GM10248 (cell line): ENCODE measurements around the gene KRT79.
A peak's percentile ranks its signal among the peaks of the same experiment; 100 is the strongest.
"Not testable (repeated sequence)": the region's sequence is repeated elsewhere in the genome, so short reads cannot be mapped to it uniquely, and the experiment has no call there.

ENCODE experiments used
- CTCF ChIA-PET: fragments of 300-600 bp; sonication (Branson Sonifier 250); formaldehyde crosslinking; extraction: SDS; loops from one replicate; lab custom pipeline; 2021; ENCODE audit warnings: antibody characterized with exemption; lab: Yijun Ruan, JAX
- POLR2A ChIA-PET: fragments of 350-650 bp; sonication (Branson Sonifier 250); formaldehyde crosslinking; extraction: SDS; loops from one replicate; lab custom pipeline; 2020; ENCODE audit warnings: antibody characterized with exemption; lab: Yijun Ruan, JAX
- DNase-seq: peaks from one replicate; pipeline ENCODE4 v3.0.0; 2012; ENCODE audit errors: extremely low spot score
- CTCF ChIP-seq: IDR thresholded peaks from 2 replicates; pipeline ENCODE4 v1.5.1; 2012; ENCODE audit warnings: mild to moderate bottlenecking, low read depth; ENCODE audit errors: extremely low read depth, missing control alignments, control extremely low read depth

Gene KRT79

GRCh38 chr12:52833922-52834726, at the start of gene KRT79:
Gene KRT79 (minus strand): TSS chr12:52834311. CDS start chr12:52834260, 51 bp downstream.
- ChIA-PET POLR2A (no interaction called here), CTCF (interaction anchor here (1.2 kb wide), 1 partner anchor 147 kb away, joined by 3 read pairs; no protein-coding TSS in a partner anchor)
- TF ChIP-seq CTCF: no peak
- DNase-seq: no peak

- CTCF ChIA-PET: interaction anchor here (0.7 to 12.3 kb wide), 21 partner anchors 8 to 730 kb away, joined by 3 to 435 read pairs (median 4); no protein-coding TSS in a partner anchor
- DNase-seq, POLR2A ChIA-PET: not testable (repeated sequence)
Measured at GRCh38 chr12:52880499-52880898, 46.4 kb upstream of the KRT79 start.

- TF ChIP-seq CTCF: peak; percentile 73
- DNase-seq: peak; percentile 64
- CTCF ChIA-PET: interaction anchor here (0.7 to 12.3 kb wide), 35 partner anchors 9 to 731 kb away, joined by 3 to 435 read pairs (median 3); partner anchors contain the start of gene KRT84
- POLR2A ChIA-PET: no interaction called here
Measured at GRCh38 chr12:52879394-52880351, 45.6 kb upstream of the KRT79 start.

- POLR2A ChIA-PET: no interaction called here
- DNase-seq: no peak
- TF ChIP-seq CTCF: no peak
- CTCF ChIA-PET: interaction anchor here (0.7 to 12.3 kb wide), 27 partner anchors 9 to 724 kb away, joined by 3 to 435 read pairs (median 4); no protein-coding TSS in a partner anchor
Measured at GRCh38 chr12:52878507-52879393, 44.6 kb upstream of the KRT79 start.

GRCh38 chr12:52877242-52877641, 43.1 kb upstream of the KRT79 start:
- CTCF ChIA-PET: interaction anchor here (1.2 to 12.3 kb wide), 9 partner anchors 8 to 721 kb away, joined by 3 to 435 read pairs (median 5); no protein-coding TSS in a partner anchor
- POLR2A ChIA-PET: no interaction called here
- no peak for DNase-seq
- TF ChIP-seq CTCF: no peak

- DNase-seq: no peak
- POLR2A ChIA-PET: no interaction called here
- CTCF ChIA-PET: interaction anchor here (1.3 to 12.3 kb wide), 4 partner anchors 9 to 505 kb away, joined by 4 to 435 read pairs (median 54); no protein-coding TSS in a partner anchor
- no peak for TF ChIP-seq CTCF
Measured at GRCh38 chr12:52876372-52876771, 42.3 kb upstream of the KRT79 start.
